SK-N-DZ (cell line): ENCODE measurements around the gene LILRA2.

ENCODE experiments used
- small RNA-seq, 2 experiments: library from RNA; depleted of rRNA; stranded (forward); fragments of <200 nt; gene quantifications; one replicate each; pipeline ENCODE3, GENCODE V24; 2014

The LILRA2 gene

Small RNA genes lying within 50 kb of the gene (small RNA-seq; reads per million reads assigned to genes)
- gene AC245036.2, result 0 reads per million in 2 experiments
